ENCODE data around the gene RAB3D. TPM values are rescaled to one million over a fixed set of nuclear protein-coding genes. Genes with fewer than 3 reads are reported as not detected.
"Not testable (repeated sequence)": the region's sequence is repeated elsewhere in the genome, so short reads cannot be mapped to it uniquely, and the experiment has no call there.

The RAB3D gene
- total RNA-seq, 2 donors from 2014 or later, result 33.9 to 81.2 TPM

DNA sequence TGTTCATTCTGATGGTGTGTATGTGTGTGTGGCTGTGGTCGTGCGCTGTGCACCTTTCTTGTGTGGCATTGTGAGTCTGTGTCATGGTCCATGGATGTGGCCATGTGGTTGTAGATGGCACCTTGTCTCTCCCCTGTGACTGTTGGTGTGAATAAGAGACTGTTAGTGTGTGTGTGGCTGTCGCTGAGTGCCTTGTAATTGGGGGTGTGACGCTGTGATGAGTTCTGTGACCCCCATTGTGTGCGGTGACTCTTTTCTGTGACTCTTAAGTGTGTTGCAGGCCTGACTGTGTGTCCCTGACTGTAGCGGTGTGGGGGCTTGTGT, 16.6 kb upstream of the RAB3D start:
- 82% methylated on average over 6 of the region's 6 CpGs for WGBS
- H3K27ac ChIP-seq, result no peak overlapping the region

DNA sequence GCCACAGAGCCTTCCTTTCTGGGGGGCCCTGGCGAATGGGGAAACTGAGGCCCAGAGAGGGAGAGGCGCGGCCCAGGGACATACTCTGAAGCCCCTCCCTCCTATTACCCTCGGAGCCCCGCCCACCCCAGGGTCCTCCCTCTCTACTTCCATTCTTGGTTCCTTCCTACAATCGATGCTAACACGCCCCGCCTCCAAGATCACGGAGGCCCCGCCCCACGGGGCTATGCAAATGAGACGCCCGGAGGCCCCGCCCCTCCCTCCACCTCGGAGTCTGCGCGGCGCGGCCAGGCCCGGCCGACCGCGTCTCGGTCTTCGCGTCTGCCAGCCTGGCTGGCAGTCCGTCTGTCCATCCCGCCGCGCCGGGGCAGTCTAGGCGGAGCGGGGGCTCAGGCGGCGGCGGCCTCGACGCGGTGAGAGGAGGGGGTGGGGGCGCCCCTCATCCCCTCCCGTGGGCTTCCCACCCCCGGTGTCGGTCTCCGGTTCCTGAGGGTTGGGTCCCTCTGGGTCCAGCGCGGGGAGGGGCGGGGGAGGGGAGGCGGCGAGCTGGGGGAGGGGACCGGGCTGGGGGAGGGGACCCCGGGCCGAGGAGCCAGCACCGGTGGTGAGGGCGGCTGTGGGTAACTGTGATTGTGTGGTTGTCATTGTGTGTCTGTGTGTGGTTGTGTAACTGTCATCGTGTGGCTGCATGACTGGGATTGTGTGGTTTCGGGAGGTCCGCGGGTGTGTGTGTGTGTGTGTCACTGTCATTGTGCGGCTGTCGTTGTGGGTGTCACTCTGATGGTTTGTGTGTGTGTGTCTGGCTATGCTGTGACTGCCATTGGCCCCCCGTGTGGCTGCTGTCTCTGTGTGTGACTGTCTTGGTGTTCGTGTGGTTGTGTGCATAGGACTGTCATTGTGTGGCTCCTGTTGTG, 16.0 kb upstream of the RAB3D start, which contains the start of gene PLPPR2:
TSS of gene PLPPR2 (plus strand) at position 273 of the 914 bp plus-strand sequence. CDS start 2,242 bp downstream, outside the sequence.
- intact Hi-C loops (cut with DNase I), result no loop called here
- Histone ChIP-seq H3K27ac (peak within 1 kb of the TSS; percentile 66 to 72), H3K36me3 (no peaks in the 10 kb centered on the region), H3K9me3 (no peaks in the 10 kb centered on the region), H3K4me3 (peak within 1 kb of the TSS; percentile 61 to 81), H3K27me3 (replicated peaks; ENCODE audit: insufficient read depth) (no peaks in the 10 kb centered on the region), H3K4me1 (replicated peaks) (no peaks in the 10 kb centered on the region)
- DNase-seq (ENCODE audit: low spot score), result peak; percentile 87
- 4% methylated on average over 55 of the region's 62 CpGs for WGBS
- TF ChIP-seq, protein P1, sequence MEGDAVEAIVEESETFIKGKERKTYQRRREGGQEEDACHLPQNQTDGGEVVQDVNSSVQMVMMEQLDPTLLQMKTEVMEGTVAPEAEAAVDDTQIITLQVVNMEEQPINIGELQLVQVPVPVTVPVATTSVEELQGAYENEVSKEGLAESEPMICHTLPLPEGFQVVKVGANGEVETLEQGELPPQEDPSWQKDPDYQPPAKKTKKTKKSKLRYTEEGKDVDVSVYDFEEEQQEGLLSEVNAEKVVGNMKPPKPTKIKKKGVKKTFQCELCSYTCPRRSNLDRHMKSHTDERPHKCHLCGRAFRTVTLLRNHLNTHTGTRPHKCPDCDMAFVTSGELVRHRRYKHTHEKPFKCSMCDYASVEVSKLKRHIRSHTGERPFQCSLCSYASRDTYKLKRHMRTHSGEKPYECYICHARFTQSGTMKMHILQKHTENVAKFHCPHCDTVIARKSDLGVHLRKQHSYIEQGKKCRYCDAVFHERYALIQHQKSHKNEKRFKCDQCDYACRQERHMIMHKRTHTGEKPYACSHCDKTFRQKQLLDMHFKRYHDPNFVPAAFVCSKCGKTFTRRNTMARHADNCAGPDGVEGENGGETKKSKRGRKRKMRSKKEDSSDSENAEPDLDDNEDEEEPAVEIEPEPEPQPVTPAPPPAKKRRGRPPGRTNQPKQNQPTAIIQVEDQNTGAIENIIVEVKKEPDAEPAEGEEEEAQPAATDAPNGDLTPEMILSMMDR (IDR thresholded peaks at IDR 0.05), result no peak
- TF ChIP-seq POLR2A (IDR thresholded peaks at IDR 0.05) (peak; percentile 75), POLR2AphosphoS5 (IDR thresholded peaks at IDR 0.05) (peak; percentile 71)

More for the DNA sequence above, 16.6 kb upstream of the RAB3D start:
- intact Hi-C loops (cut with DNase I), result no loop called here
- Histone ChIP-seq H3K9me3 (no peaks in the 10 kb centered on the region), H3K27me3 (replicated peaks; ENCODE audit: insufficient read depth) (no peaks in the 10 kb centered on the region), H3K36me3 (no peaks in the 10 kb centered on the region), H3K4me1 (replicated peaks) (no peaks in the 10 kb centered on the region), H3K4me3 (peak overlapping the region; percentile 61 to 81)
- no peak for DNase-seq (ENCODE audit: low spot score)
- TF ChIP-seq POLR2A (IDR thresholded peaks at IDR 0.05), result no peak
- no peak for TF ChIP-seq POLR2AphosphoS5 (IDR thresholded peaks at IDR 0.05)
- TF ChIP-seq, protein P1 (IDR thresholded peaks at IDR 0.05), result no peak

DNA sequence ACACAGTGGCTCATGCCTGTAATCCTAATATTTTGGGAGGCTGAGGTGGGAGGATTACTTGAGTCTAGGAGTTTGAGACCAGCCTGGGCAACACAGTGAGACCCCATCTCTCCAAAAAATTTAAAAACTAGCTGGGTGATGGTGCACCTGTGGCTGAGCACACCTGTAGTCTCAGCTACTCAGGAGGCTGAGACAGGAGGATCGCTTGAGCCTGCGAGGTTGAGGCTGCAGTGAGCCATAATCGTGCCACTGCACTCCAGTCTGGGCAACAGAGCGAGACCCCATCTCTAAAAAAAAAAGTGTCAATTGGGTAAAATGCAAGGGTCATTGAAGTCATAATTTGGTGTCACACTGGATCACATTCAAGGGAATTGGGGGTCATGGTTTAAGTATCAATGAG, 14.6 kb upstream of the RAB3D start:
- H3K36me3 ChIP-seq; DNase-seq (ENCODE audit: low spot score); H3K27me3 ChIP-seq (replicated peaks; ENCODE audit: insufficient read depth); H3K27ac ChIP-seq; H3K4me1 ChIP-seq (replicated peaks); intact Hi-C loops (cut with DNase I); H3K4me3 ChIP-seq; H3K9me3 ChIP-seq: not testable (repeated sequence)
- WGBS, result 100% methylated on average over 4 of the region's 4 CpGs

DNA sequence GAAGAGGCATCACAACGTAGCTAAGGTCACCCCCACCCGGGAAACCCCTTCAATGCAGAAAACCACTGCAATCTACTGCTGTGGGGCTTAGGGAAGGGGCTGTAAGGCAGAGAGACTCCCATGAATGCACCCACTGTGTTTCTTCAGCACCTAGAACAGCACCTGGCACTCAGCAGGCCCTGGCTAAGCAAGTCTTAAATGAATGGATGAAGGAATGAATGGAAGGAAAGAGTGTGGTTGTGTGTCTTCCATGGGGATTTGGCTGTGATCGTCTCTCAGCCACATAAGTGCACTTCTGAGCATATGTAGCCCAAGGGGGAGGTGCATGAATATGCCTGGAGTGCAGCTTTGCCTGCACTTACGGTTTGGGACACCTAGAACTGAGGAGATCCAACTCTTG, 9.7 kb upstream of the RAB3D start:
- H3K9me3 ChIP-seq, result no peaks in the 10 kb centered on the region
- DNase-seq (ENCODE audit: low spot score), result no peak
- H3K36me3 ChIP-seq, result no peaks in the 10 kb centered on the region
- H3K4me1 ChIP-seq (replicated peaks), result peaks cover 11% of the 10 kb centered on the region
- intact Hi-C loops (cut with DNase I), result no loop called here
- H3K27ac ChIP-seq, result no peak overlapping the region
- no peak for TF ChIP-seq POLR2AphosphoS5 (IDR thresholded peaks at IDR 0.05)
- TF ChIP-seq, protein P1 (IDR thresholded peaks at IDR 0.05), result no peak
- TF ChIP-seq POLR2A (IDR thresholded peaks at IDR 0.05), result no peak
- H3K4me3 ChIP-seq, result no peak overlapping the region
- no peaks in the 10 kb centered on the region for H3K27me3 ChIP-seq (replicated peaks; ENCODE audit: insufficient read depth)
- 98% methylated on average over 4 of the region's 4 CpGs for WGBS

DNA sequence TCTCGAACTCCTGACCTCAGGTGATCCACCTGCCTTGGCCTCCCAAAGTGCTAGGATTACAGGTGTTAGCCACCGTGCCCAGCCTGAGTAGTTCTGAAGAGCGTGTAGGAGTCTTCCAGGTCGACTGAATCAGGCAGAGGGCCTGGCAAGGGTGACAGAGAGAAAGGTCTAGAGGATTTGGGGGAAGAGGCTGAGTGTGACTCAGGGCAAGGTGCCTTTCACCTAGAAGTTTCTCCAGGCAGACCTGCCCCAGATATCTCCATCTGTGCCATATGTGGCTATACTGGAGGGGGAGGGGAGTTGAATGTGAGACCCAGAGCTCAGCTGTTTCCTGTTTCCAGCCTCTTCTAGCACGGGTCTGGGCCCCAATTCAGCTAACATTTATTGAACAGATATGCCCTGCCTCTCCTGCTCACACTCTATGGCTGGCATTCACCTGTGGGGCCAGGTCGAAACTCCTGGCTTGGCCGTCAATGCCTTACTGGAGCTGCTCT, 8.1 kb upstream of the RAB3D start:
- no peak overlapping the region for H3K27ac ChIP-seq
- H3K4me1 ChIP-seq (replicated peaks), result peaks cover 17% of the 10 kb centered on the region
- no peak overlapping the region for H3K4me3 ChIP-seq
- WGBS, result 80% methylated on average over 7 of the region's 7 CpGs
- intact Hi-C loops (cut with DNase I), result no loop called here
- H3K36me3 ChIP-seq, result no peaks in the 10 kb centered on the region
- H3K9me3 ChIP-seq, result no peaks in the 10 kb centered on the region
- H3K27me3 ChIP-seq (replicated peaks; ENCODE audit: insufficient read depth), result no peaks in the 10 kb centered on the region
- TF ChIP-seq, protein P1 (IDR thresholded peaks at IDR 0.05), result no peak
- TF ChIP-seq POLR2AphosphoS5 (IDR thresholded peaks at IDR 0.05), result no peak
- TF ChIP-seq POLR2A (IDR thresholded peaks at IDR 0.05), result no peak
- no peak for DNase-seq (ENCODE audit: low spot score)
